Trophoblast cell (in vitro differentiated cells and primary cell): ENCODE measurements around the gene TRMT1.

Experiments used
- DNase-seq, 2 donors: peaks; one replicate each; pipeline ENCODE4 v3.0.0-alpha.2; 2016
- H2AFZ ChIP-seq: 2 replicates; pipeline ENCODE4 v1.6.1; 2013; ENCODE audit warnings: low read length, moderate library complexity, mild to moderate bottlenecking; ENCODE audit not compliant: insufficient read depth, poor library complexity
- H2AK5ac ChIP-seq: 2 replicates; pipeline ENCODE4 v1.6.1; 2013; ENCODE audit warnings: mild to moderate bottlenecking, low read length
- H2BK120ac ChIP-seq: 2 replicates; pipeline ENCODE4 v1.6.1; 2013; ENCODE audit warnings: low read length, mild to moderate bottlenecking, moderate library complexity; ENCODE audit not compliant: insufficient read depth, poor library complexity
- H2BK12ac ChIP-seq: 2 replicates; pipeline ENCODE4 v1.6.1; 2013; ENCODE audit warnings: mild to moderate bottlenecking, low read length, moderate library complexity
- H2BK5ac ChIP-seq: 2 replicates; pipeline ENCODE4 v1.6.1; 2013; ENCODE audit warnings: low read length, low read depth, moderate library complexity, mild to moderate bottlenecking; ENCODE audit not compliant: poor library complexity
- H3K14ac ChIP-seq: 2 replicates; pipeline ENCODE4 v1.6.1; 2013; ENCODE audit warnings: mild to moderate bottlenecking, low read length
- H3K18ac ChIP-seq: 2 replicates; pipeline ENCODE4 v1.6.1; 2013; ENCODE audit warnings: mild to moderate bottlenecking, low read length
- H3K23ac ChIP-seq: 2 replicates; pipeline ENCODE4 v1.6.1; 2013; ENCODE audit warnings: low read length
- H3K27ac ChIP-seq: 2 replicates; pipeline ENCODE4 v1.5.1; 2013; ENCODE audit warnings: low read depth, mild to moderate bottlenecking, inconsistent platforms, low read length, moderate library complexity
- H3K27me3 ChIP-seq: 2 replicates; pipeline ENCODE4 v1.6.1; 2013; ENCODE audit warnings: inconsistent platforms, mild to moderate bottlenecking, low read length, moderate library complexity; ENCODE audit not compliant: insufficient read depth
- H3K36me3 ChIP-seq, 2 experiments: 1 replicate in 1 of 2; 2 replicates in 1 of 2; pipeline ENCODE4 v1.6.1; 2013; ENCODE audit warnings: low read length in 2 of 2, mild to moderate bottlenecking in 2 of 2, moderate library complexity in 1 of 2; ENCODE audit not compliant: insufficient read depth in 2 of 2, control insufficient read depth in 1 of 2
- H3K4ac ChIP-seq: 2 replicates; pipeline ENCODE4 v1.6.1; 2013; ENCODE audit warnings: low read depth, mild to moderate bottlenecking, low read length, moderate library complexity
- H3K4me1 ChIP-seq, 2 experiments: 1 replicate in 1 of 2; 2 replicates in 1 of 2; pipeline ENCODE4 v1.6.1; 2013; ENCODE audit warnings: low read length in 2 of 2, mild to moderate bottlenecking in 2 of 2, moderate library complexity in 1 of 2; ENCODE audit not compliant: insufficient read depth in 2 of 2, control insufficient read depth in 1 of 2
- H3K4me2 ChIP-seq: 2 replicates; pipeline ENCODE4 v1.6.1; 2013; ENCODE audit warnings: inconsistent platforms, mild to moderate bottlenecking, low read length, moderate library complexity
- H3K4me3 ChIP-seq: 2 replicates; pipeline ENCODE4 v1.5.1; 2013; ENCODE audit warnings: mild to moderate bottlenecking, low read depth, low read length, inconsistent platforms
- H3K79me1 ChIP-seq: one replicate; pipeline ENCODE4 v1.6.1; 2013; ENCODE audit warnings: low read length
- H3K79me2 ChIP-seq: 2 replicates; pipeline ENCODE4 v1.6.1; 2013; ENCODE audit warnings: low read length, mild to moderate bottlenecking; ENCODE audit not compliant: control insufficient read depth, insufficient read depth, poor library complexity
- H3K9ac ChIP-seq: 2 replicates; pipeline ENCODE4 v1.6.1; 2013; ENCODE audit warnings: mild to moderate bottlenecking, low read length
- H3K9me3 ChIP-seq: 2 replicates; pipeline ENCODE4 v1.6.1; 2013; ENCODE audit warnings: low read depth, mild to moderate bottlenecking, control low read depth, inconsistent platforms, low read length; ENCODE audit not compliant: insufficient read depth
- H4K12ac ChIP-seq: 2 replicates; pipeline ENCODE4 v1.6.1; 2013; ENCODE audit warnings: low read depth, mild to moderate bottlenecking, low read length, moderate library complexity
- H4K8ac ChIP-seq: 2 replicates; pipeline ENCODE4 v1.6.1; 2013; ENCODE audit warnings: low read depth, mild to moderate bottlenecking, low read length, moderate library complexity
- H4K91ac ChIP-seq: one replicate; pipeline ENCODE4 v1.6.1; 2013; ENCODE audit warnings: low read depth, mild to moderate bottlenecking, low read length, moderate library complexity
- whole genome bisulfite sequencing: extraction: QIAGEN DNeasy Blood & Tissue Kit; methylation state at CpG from one replicate; pipeline ENCODE4 v1.1.7; 2013; ENCODE audit warnings: missing lambda C conversion rate; ENCODE audit not compliant: insufficient read length, insufficient coverage; ENCODE audit errors: extremely low coverage; 5-methylcytosine and 5-hydroxymethylcytosine counted together

TRMT1 gene

DNA sequence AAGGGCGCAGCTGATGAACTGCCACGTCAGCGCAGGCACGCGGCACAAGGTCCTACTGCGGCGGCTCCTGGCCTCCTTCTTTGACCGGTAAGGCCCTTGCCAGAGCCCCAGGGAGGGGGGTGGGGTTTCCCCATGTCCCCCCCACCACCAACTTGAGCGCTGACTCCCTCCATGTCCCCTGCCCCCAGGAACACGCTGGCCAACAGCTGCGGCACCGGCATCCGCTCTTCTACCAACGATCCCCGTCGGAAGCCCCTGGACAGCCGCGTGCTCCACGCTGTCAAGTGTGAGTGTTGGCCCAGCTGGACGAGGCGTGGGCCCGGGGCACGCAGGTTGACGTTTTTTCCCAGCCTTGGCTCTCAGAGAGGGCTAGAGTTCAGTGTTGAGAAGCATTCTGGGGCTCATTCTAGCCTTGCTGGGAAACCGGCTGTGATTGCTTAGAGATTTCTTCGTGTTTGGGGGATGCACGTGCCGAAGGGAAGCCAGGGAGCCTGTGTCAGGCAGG lies 20.8 kb upstream of the TRMT1 start:
- WGBS, result no CpG with 5 or more reads among the region's 28 CpGs
- no peak overlapping the region for H2AFZ ChIP-seq
- H4K8ac ChIP-seq, result no peak overlapping the region
- no peak overlapping the region for H3K27ac ChIP-seq
- no peak overlapping the region for H2BK120ac ChIP-seq
- H3K4me1 ChIP-seq, result no peaks in the 10 kb centered on the region
- no peaks in the 10 kb centered on the region for H3K79me2 ChIP-seq
- H3K27me3 ChIP-seq, result no peaks in the 10 kb centered on the region
- no peak overlapping the region for H3K4me2 ChIP-seq
- H3K9me3 ChIP-seq, result peaks cover 6% of the 10 kb centered on the region
- H3K79me1 ChIP-seq, result no peaks in the 10 kb centered on the region
- no peak overlapping the region for H2BK12ac ChIP-seq
- peaks cover 54 to 59% of the 10 kb centered on the region in 2 experiments for H3K36me3 ChIP-seq
- H3K14ac ChIP-seq, result no peak overlapping the region
- no peak overlapping the region for H4K12ac ChIP-seq
- no peak for DNase-seq
- H3K4ac ChIP-seq, result no peak overlapping the region
- no peak overlapping the region for H3K4me3 ChIP-seq
- no peak overlapping the region for H2BK5ac ChIP-seq
- H3K23ac ChIP-seq, result no peak overlapping the region
- no peak overlapping the region for H4K91ac ChIP-seq
- H3K9ac ChIP-seq, result no peak overlapping the region
- H2AK5ac ChIP-seq, result no peak overlapping the region
- H3K18ac ChIP-seq, result no peak overlapping the region

DNA sequence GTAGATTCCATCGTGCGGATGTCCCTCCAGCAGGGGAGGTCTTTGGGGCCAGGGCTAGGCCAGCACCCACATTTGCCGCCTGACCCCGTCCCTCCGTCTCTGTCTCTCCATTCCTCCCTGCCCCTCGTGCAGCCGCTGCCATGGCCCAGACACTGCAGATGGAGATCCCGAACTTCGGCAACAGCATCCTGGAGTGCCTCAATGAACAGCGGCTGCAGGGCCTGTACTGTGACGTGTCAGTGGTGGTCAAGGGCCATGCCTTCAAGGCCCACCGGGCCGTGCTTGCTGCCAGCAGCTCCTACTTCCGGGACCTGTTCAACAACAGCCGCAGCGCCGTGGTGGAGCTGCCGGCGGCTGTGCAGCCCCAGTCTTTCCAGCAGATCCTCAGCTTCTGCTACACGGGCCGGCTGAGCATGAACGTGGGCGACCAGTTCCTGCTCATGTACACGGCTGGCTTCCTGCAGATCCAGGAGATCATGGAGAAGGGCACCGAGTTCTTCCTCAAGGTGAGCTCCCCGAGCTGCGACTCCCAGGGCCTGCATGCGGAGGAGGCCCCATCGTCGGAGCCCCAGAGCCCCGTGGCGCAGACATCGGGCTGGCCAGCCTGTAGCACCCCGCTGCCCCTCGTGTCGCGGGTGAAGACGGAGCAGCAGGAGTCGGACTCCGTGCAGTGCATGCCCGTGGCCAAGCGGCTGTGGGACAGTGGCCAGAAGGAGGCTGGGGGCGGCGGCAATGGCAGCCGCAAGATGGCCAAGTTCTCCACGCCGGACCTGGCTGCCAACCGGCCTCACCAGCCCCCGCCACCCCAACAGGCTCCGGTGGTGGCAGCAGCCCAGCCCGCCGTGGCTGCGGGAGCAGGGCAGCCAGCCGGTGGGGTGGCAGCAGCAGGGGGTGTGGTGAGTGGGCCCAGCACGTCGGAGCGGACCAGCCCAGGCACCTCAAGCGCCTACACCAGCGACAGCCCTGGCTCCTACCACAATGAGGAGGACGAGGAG lies 18.8 kb upstream of the TRMT1 start:
- WGBS, result no CpG with 5 or more reads among the region's 60 CpGs
- Histone ChIP-seq H3K79me1 (no peaks in the 10 kb centered on the region), H3K9ac (no peak overlapping the region), H3K18ac (no peak overlapping the region), H4K91ac (no peak overlapping the region), H4K8ac (no peak overlapping the region), H3K36me3 (peaks cover 55 to 65% of the 10 kb centered on the region in 2 experiments), H3K27me3 (no peaks in the 10 kb centered on the region), H2AFZ (no peak overlapping the region), H2BK12ac (no peak overlapping the region), H3K79me2 (no peaks in the 10 kb centered on the region), H3K23ac (no peak overlapping the region), H3K4me3 (peak overlapping the region; percentile 23), H2AK5ac (no peak overlapping the region), H3K9me3 (peaks cover 6% of the 10 kb centered on the region), H3K14ac (no peak overlapping the region), H2BK120ac (no peak overlapping the region), H3K4me2 (no peak overlapping the region), H3K27ac (no peak overlapping the region), H4K12ac (no peak overlapping the region), H2BK5ac (no peak overlapping the region), H3K4ac (no peak overlapping the region), H3K4me1 (no peaks in the 10 kb centered on the region)
- no peak for DNase-seq

DNA sequence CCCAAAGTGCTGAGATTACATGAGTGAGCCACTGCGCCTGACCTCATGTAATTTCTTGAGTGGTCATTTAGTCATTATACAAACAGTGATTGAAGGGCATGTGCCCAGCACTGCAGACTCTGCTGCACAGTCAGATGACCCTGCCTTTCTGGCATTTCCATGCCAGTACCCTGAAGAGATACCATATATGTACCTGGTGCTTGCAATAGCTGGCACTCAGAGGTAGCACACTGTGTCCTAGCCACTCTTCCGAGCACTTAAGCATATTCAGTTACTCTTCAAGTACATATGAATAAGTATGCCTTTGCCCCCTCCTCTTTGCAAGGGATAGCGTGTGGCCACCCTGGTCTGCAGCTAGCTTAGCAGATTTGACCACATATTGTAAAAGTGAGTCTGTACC lies 18.1 kb upstream of the TRMT1 start:
- Histone ChIP-seq H3K27ac (no peak overlapping the region), H2BK12ac (no peak overlapping the region), H2AK5ac (no peak overlapping the region), H3K4me1 (no peaks in the 10 kb centered on the region), H2BK5ac (no peak overlapping the region), H2BK120ac (no peak overlapping the region), H3K79me1 (no peaks in the 10 kb centered on the region), H4K91ac (no peak overlapping the region), H4K12ac (no peak overlapping the region), H3K18ac (no peak overlapping the region), H3K9ac (no peak overlapping the region), H3K14ac (no peak overlapping the region), H3K36me3 (peaks cover 48 to 65% of the 10 kb centered on the region in 2 experiments), H3K4ac (no peak overlapping the region), H3K27me3 (no peaks in the 10 kb centered on the region), H3K4me3 (no peak overlapping the region), H3K4me2 (no peak overlapping the region), H2AFZ (no peak overlapping the region), H3K23ac (no peak overlapping the region), H3K79me2 (no peaks in the 10 kb centered on the region), H3K9me3 (peaks cover 6% of the 10 kb centered on the region), H4K8ac (no peak overlapping the region)
- DNase-seq, result no peak
- no CpG with 5 or more reads among the region's 3 CpGs for WGBS

DNA sequence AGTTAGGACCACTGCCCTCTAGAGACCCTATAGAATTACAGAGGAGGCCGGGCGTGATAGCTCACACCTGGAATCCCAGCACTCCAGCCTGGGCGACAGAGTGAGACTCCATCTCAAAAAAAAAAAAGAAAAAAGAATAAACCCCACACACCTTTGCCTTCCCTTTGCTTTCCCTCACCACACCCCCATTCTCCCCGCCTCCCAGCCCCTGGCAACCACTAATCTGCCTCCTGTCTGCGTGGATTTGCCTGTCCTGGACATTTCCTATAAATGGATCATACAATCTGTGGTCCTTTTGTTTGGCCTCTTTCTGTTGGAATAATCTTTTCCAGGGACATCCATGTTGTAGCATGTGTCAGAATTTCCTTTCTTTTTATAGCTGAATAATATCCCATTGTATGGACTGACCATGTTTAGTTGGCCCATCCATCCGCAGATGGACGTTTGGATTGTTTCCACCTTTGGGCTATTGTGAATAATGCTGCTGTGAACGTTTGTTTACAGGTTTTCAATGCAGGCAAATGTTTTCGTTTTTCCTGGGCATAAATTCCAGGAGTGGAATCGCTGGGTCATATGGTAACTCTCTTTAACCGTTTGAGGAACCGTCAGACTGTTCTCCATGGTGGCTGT lies 16.8 kb upstream of the TRMT1 start:
- H3K14ac ChIP-seq, result no peak overlapping the region
- no peak overlapping the region for H2BK5ac ChIP-seq
- peaks cover 4% of the 10 kb centered on the region for H3K79me2 ChIP-seq
- H2BK12ac ChIP-seq, result no peak overlapping the region
- H3K18ac ChIP-seq, result no peak overlapping the region
- no peak overlapping the region for H4K91ac ChIP-seq
- no peak overlapping the region for H4K8ac ChIP-seq
- no peak overlapping the region for H3K4me3 ChIP-seq
- H3K23ac ChIP-seq, result no peak overlapping the region
- peaks cover 43 to 59% of the 10 kb centered on the region in 2 experiments for H3K36me3 ChIP-seq
- H3K27me3 ChIP-seq, result no peaks in the 10 kb centered on the region
- H3K4me1 ChIP-seq, result no peaks in the 10 kb centered on the region
- H3K9me3 ChIP-seq, result peaks cover 6% of the 10 kb centered on the region
- DNase-seq, result no peak
- H3K79me1 ChIP-seq, result no peaks in the 10 kb centered on the region
- no peak overlapping the region for H2AFZ ChIP-seq
- H2BK120ac ChIP-seq, result no peak overlapping the region
- no CpG with 5 or more reads among the region's 12 CpGs for WGBS
- H3K9ac ChIP-seq, result no peak overlapping the region
- no peak overlapping the region for H3K4ac ChIP-seq
- H2AK5ac ChIP-seq, result no peak overlapping the region
- no peak overlapping the region for H3K4me2 ChIP-seq
- H3K27ac ChIP-seq, result no peak overlapping the region
- H4K12ac ChIP-seq, result no peak overlapping the region
